Activated T-cell treated with anti-CD3 and anti-CD28 coated beads for 24 hours (primary cell): ENCODE data around the gene GIMAP5.
"Not testable (repeated sequence)": the region's sequence is repeated elsewhere in the genome, so short reads cannot be mapped to it uniquely, and the experiment has no call there.

Experiments
- DNase-seq: peaks from one replicate; pipeline ENCODE4 v3.0.0-alpha.2; 2020; ENCODE audit warnings: low read depth

GIMAP5 gene

GRCh38 chr7:150774131-150774530, 36.9 kb downstream of the GIMAP5 start:
- not testable (repeated sequence) for DNase-seq

GRCh38 chr7:150778014-150778737, 41.0 kb downstream of the GIMAP5 start:
- DNase-seq, result no peak

GRCh38 chr7:150778738-150779301, 41.6 kb downstream of the GIMAP5 start:
- peak; percentile 60 for DNase-seq

GRCh38 chr7:150780292-150780691, 43.1 kb downstream of the GIMAP5 start:
- no peak for DNase-seq

GRCh38 chr7:150781103-150781502, 43.9 kb downstream of the GIMAP5 start:
- no peak for DNase-seq

GRCh38 chr7:150781961-150782360, 44.7 kb downstream of the GIMAP5 start:
- no peak for DNase-seq

GRCh38 chr7:150784120-150784736, 47.0 kb downstream of the GIMAP5 start:
- no peak for DNase-seq

GRCh38 chr7:150784954-150785353, 47.7 kb downstream of the GIMAP5 start:
- DNase-seq, result no peak

- no peak for DNase-seq
Measured at GRCh38 chr7:150787321-150788281, 50.4 kb downstream of the GIMAP5 start.

GRCh38 chr7:150788474-150789269, 51.5 kb downstream of the GIMAP5 start:
- DNase-seq, result no peak

- DNase-seq, result no peak
Measured at GRCh38 chr7:150790416-150791075, 53.3 kb downstream of the GIMAP5 start.

- no peak for DNase-seq
Measured at GRCh38 chr7:150791304-150791703, 54.1 kb downstream of the GIMAP5 start.

GRCh38 chr7:150791746-150792452, 54.7 kb downstream of the GIMAP5 start:
- no peak for DNase-seq
